Measurements from ENCODE around the gene NKAIN2. TPM values are rescaled to one million over a fixed set of nuclear protein-coding genes. Genes with fewer than 3 reads are reported as not detected.
A peak's percentile ranks its signal among the peaks of the same experiment; 100 is the strongest.

NKAIN2 gene
- total and polyA plus RNA-seq, 2 experiments from 2014 or later, result 0.22 TPM; not detected in 1

DNA sequence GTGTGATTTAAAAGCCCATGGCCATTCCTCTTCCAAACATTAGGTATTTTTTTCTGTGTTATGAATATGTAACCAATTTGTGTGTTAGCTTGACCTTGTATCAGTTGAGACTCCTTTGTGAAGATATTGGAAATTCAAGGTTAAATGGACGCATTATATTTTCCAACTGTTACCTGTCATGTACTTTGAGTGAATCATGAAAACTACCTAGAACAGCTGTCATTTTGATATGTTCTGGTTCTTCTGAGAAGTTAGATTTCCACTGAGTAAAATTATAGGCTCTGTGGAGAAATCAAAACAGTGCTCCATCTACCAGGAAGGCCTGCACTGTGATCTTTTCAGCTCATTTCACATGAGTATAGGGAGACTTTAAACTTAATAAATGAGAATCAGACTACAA, 470.0 kb downstream of the NKAIN2 start:
- H3K27me3 ChIP-seq, result no peaks in the 10 kb centered on the region
- no peak overlapping the region for H3K27ac ChIP-seq
- H3K4me1 ChIP-seq (ENCODE audit: low read depth), result no peaks in the 10 kb centered on the region

DNA sequence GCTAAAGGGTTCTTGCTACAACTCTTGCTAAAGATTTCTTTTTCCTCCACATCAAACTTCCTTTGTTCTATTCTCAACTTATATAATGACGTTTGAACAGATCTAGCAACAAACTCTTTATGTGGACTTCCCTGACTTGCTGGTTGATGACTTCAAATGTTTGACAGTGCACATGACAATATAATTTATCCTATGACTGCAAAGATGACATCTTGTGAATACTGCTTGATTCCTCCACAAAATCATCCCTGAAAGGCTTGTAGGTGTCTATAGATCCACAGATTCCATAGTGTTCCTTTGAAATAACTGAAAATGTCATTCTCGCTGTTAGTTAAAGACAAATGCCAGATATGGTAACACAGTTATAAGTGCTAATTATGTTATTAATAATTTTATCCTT, 478.9 kb downstream of the NKAIN2 start:
- no peak overlapping the region for H3K27ac ChIP-seq
- no peak overlapping the region for H3K4me3 ChIP-seq
- no peaks in the 10 kb centered on the region for H3K4me1 ChIP-seq (ENCODE audit: low read depth)
- TF ChIP-seq, protein P1, sequence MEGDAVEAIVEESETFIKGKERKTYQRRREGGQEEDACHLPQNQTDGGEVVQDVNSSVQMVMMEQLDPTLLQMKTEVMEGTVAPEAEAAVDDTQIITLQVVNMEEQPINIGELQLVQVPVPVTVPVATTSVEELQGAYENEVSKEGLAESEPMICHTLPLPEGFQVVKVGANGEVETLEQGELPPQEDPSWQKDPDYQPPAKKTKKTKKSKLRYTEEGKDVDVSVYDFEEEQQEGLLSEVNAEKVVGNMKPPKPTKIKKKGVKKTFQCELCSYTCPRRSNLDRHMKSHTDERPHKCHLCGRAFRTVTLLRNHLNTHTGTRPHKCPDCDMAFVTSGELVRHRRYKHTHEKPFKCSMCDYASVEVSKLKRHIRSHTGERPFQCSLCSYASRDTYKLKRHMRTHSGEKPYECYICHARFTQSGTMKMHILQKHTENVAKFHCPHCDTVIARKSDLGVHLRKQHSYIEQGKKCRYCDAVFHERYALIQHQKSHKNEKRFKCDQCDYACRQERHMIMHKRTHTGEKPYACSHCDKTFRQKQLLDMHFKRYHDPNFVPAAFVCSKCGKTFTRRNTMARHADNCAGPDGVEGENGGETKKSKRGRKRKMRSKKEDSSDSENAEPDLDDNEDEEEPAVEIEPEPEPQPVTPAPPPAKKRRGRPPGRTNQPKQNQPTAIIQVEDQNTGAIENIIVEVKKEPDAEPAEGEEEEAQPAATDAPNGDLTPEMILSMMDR (IDR thresholded peaks at IDR 0.05; ENCODE audit: low read depth, low read length), result no peak
- DNase-seq (ENCODE audit: low read depth in 1 of 2, low spot score in 1 of 2), result no peak
- H3K27me3 ChIP-seq, result no peaks in the 10 kb centered on the region
- H3K9me3 ChIP-seq (ENCODE audit: low read depth), result no peaks in the 10 kb centered on the region
- no peaks in the 10 kb centered on the region for H3K36me3 ChIP-seq

More for the DNA sequence above, 470.0 kb downstream of the NKAIN2 start:
- H3K9me3 ChIP-seq (ENCODE audit: low read depth), result no peaks in the 10 kb centered on the region
- TF ChIP-seq, protein P1 (IDR thresholded peaks at IDR 0.05; ENCODE audit: low read depth, low read length), result no peak
- no peaks in the 10 kb centered on the region for H3K36me3 ChIP-seq
- no peak overlapping the region for H3K4me3 ChIP-seq
- no peak for DNase-seq (ENCODE audit: low read depth in 1 of 2, low spot score in 1 of 2)

DNA sequence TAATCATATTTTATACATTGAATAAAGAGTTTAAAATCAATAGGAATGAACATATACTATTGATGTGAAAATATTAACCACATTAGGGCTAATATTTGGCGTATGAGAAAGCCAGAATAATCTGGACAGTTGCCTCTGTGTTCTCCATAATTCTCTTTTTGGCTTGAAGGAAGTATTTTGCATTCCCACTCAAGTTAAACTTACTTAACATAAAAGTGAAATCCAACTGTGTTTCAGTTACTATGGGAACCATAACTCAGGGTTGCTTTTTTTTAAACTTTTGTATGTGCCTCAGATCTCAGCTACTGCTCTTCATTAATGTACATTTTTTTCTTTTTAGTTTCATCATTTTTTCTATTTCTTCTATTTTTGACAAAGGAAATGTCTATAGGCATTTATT, 479.8 kb downstream of the NKAIN2 start:
- H3K4me3 ChIP-seq, result no peak overlapping the region
- H3K9me3 ChIP-seq (ENCODE audit: low read depth), result no peaks in the 10 kb centered on the region
- no peak overlapping the region for H3K27ac ChIP-seq
- H3K27me3 ChIP-seq, result no peaks in the 10 kb centered on the region
- no peaks in the 10 kb centered on the region for H3K4me1 ChIP-seq (ENCODE audit: low read depth)
- H3K36me3 ChIP-seq, result no peaks in the 10 kb centered on the region
- DNase-seq (ENCODE audit: low read depth in 1 of 2, low spot score in 1 of 2), result no peak
- TF ChIP-seq, protein P1 (IDR thresholded peaks at IDR 0.05; ENCODE audit: low read depth, low read length), result no peak

DNA sequence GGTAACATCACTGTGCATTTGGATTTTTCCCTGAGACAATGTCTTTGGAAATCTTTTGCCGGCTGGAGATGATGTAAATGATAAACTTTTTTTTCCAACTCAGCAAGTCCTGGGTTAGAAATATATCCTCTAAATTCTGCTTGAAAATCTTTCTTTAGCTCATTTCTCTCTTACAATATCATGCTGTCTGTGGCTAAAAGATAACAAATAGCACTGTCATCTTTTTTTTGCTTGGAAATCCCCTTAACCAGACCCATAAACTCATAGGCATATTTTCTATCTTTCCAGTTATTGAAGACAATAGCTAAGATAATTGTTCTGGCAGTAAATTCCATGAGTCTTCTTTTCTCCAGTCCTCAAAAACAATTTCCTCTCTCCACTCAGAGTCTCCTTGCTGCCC, 481.5 kb downstream of the NKAIN2 start:
- H3K27ac ChIP-seq, result no peak overlapping the region

DNA sequence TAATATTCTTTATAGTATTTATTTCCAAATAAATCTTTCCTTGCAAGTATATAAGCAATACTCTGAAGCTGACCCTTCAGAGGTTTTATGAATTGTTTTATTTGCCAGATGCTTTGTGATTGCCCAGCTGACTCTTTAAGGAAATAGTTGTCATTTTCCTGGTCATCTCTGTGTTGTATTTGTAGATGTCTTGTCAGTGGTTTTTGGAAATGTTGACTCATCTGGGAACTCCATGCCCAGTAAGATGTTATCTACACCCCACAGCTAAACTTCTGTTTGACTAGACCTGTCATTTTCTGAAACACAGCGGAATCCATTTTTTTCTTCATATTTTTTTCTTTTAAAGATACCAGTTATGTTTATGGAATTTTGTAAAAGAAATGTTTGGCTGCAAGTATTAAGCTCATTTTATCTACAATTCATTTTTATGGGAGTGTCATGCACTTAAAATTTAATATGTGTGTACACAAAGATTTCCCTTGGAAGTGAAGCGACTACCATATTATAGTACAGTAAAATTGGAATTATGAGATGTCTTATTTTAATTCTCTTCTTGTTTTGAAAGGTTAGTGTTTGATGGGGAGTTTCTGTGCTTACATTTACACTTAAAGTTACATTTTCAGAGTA, 491.0 kb downstream of the NKAIN2 start:
- no peaks in the 10 kb centered on the region for H3K27me3 ChIP-seq
- H3K36me3 ChIP-seq, result no peaks in the 10 kb centered on the region
- H3K4me3 ChIP-seq, result no peak overlapping the region
- H3K4me1 ChIP-seq (ENCODE audit: low read depth), result no peaks in the 10 kb centered on the region
- no peak overlapping the region for H3K27ac ChIP-seq
- H3K9me3 ChIP-seq (ENCODE audit: low read depth), result no peaks in the 10 kb centered on the region
- TF ChIP-seq, protein P1 (IDR thresholded peaks at IDR 0.05; ENCODE audit: low read depth, low read length), result no peak
- peak in 1 of 2 donors; percentile 9 for DNase-seq (ENCODE audit: low read depth in 1 of 2, low spot score in 1 of 2)

More for the DNA sequence above, 481.5 kb downstream of the NKAIN2 start:
- Histone ChIP-seq H3K27me3 (no peaks in the 10 kb centered on the region), H3K9me3 (ENCODE audit: low read depth) (no peaks in the 10 kb centered on the region), H3K36me3 (no peaks in the 10 kb centered on the region), H3K4me1 (ENCODE audit: low read depth) (no peaks in the 10 kb centered on the region), H3K4me3 (no peak overlapping the region)
- DNase-seq (ENCODE audit: low read depth in 1 of 2, low spot score in 1 of 2), result no peak
- TF ChIP-seq, protein P1 (IDR thresholded peaks at IDR 0.05; ENCODE audit: low read depth, low read length), result no peak

Data from cardiac muscle cell (in vitro differentiated cells and primary cell).